LNCaP clone FGC (cell line): ENCODE results near the gene SLC39A6.

Source experiments
- DNase-seq: peaks from one replicate; pipeline ENCODE4 v3.0.0-alpha.2; 2011; ENCODE audit warnings: low read depth
- H3K4me3 ChIP-seq: 2 replicates; pipeline ENCODE4 v1.5.1; 2011; ENCODE audit warnings: mild to moderate bottlenecking, low read depth, low read length, control low read depth
- CTCF ChIP-seq: IDR thresholded peaks from 2 replicates; pipeline ENCODE4 v1.5.1; 2012; ENCODE audit warnings: mild to moderate bottlenecking; ENCODE audit not compliant: control insufficient read depth, insufficient read depth; ENCODE audit errors: extremely low read depth

The SLC39A6 gene

DNA sequence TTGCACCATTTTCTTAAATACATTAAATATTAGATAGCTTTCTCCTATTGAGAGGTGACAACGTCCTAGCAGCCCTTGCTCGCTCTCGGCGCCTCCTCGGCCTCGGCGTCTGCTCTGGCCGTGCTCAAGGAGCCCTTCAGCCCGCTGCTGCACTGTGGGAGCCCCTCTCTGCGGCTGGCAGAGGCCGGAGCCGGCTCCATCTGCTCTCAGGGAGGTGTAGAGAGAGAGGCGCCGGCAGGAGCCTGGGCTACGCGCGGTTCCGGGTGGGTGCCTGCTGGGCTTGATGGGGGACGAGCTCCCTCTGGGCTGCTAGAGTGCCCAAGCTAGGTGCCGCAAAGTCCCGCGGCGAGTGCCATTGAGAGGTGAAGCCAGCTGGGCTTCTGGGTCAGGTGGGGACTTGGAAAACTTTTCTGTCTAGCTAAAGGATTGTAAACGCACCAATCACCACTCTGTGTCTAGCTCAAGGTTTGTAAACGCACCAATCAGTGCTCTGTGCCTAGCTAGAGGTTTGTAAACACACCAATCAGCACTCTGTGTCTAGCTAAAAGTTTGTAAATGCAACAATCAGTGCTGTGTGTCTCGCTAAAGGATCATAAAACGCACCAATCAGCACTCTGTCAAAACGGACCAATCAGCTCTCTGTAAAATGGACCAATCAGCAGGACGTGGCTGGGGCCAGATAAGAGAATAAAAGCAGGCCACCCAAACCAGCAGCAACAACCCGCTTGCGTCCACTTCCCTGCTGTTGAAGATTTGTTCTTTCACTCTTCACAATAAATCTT, 64.9 kb downstream of the SLC39A6 start:
- no peak for TF ChIP-seq CTCF
- no peak overlapping the region for H3K4me3 ChIP-seq

DNA sequence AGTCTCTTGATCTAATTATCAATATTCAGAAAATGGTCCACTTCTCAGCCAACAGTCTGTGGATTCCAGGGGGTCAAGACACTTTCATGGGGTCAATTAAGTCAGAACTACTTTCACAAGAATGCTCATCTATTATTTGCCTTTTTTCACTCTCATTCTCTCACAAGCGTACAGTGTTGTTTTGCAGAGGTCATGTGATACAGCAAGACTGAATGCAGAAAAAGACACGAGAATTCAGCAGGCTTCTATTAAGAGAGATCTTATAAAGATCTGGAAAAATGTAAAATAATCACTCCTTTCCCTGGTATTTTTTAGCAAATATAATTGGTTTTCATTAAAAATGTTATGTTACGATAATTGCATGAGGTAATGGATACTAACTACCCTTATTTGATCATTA, 70.5 kb downstream of the SLC39A6 start:
- no peak overlapping the region for H3K4me3 ChIP-seq
- DNase-seq, result no peak
- TF ChIP-seq CTCF, result no peak

More for the DNA sequence above, 64.9 kb downstream of the SLC39A6 start:
- no peak for DNase-seq
